ENCODE results near the gene SUB1.
A peak's percentile ranks its signal among the peaks of the same experiment; 100 is the strongest.

Gene SUB1

DNA sequence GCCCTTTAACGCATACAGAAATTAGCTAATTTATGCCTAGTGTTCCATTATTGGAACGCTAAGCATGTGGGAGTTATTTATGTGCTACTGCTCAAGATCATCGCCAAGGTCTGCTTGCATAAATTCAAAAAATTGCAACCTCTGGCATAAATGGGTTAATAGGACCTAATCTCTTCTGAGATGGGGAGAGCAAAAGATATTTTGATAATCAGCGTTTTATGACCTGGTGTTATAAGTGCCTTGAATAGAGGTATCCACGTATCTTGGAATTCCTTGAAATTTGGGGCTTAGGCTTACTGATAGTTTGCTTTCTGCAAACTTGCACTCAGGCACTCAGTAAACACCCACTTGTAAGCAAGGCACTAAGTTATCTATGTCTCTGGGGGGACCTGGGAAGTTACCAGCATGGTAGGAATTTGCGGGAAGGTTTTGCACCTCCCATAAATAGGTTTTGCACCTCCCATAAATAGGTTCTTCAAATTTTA lies 1.8 kb downstream of the SUB1 start:
- H3K18ac ChIP-seq (ENCODE audit: low read length) = no peak overlapping the region
- no peak for DNase-seq
- H3K4ac ChIP-seq (ENCODE audit: low read depth, low read length) = peak overlapping the region; percentile 91
- H3K14ac ChIP-seq (ENCODE audit: low read length) = no peak overlapping the region
- no peak overlapping the region for H3K27ac ChIP-seq (ENCODE audit: low read depth, low read length)
- no peak overlapping the region for H4K91ac ChIP-seq (ENCODE audit: low read depth, low read length)
- peaks cover 6% of the 10 kb centered on the region for H3K79me1 ChIP-seq (ENCODE audit: low read length)
- H3K4me2 ChIP-seq (ENCODE audit: low read length) = no peak overlapping the region
- H2AFZ ChIP-seq (ENCODE audit: insufficient read depth, low read length, poor library complexity) = no peak overlapping the region
- WGBS (ENCODE audit: extremely low coverage, insufficient coverage, insufficient read length) = no CpG with 5 or more reads among the region's 6 CpGs
- H3K4me3 ChIP-seq (ENCODE audit: low read depth, low read length) = no peak overlapping the region
- H2BK5ac ChIP-seq (ENCODE audit: low read depth, low read length, poor library complexity) = no peak overlapping the region
- peaks cover 14% of the 10 kb centered on the region in 2 experiments for H3K36me3 ChIP-seq (ENCODE audit: control insufficient read depth in 1 of 2, insufficient read depth in 2 of 2, low read length in 2 of 2)
- no peaks in the 10 kb centered on the region for H3K9me3 ChIP-seq (ENCODE audit: insufficient read depth, low read depth, low read length)
- no peak overlapping the region for H2BK12ac ChIP-seq (ENCODE audit: low read length)
- no peaks in the 10 kb centered on the region for H3K27me3 ChIP-seq (ENCODE audit: insufficient read depth, low read length)
- no peaks in the 10 kb centered on the region for H3K4me1 ChIP-seq (ENCODE audit: control insufficient read depth in 1 of 2, insufficient read depth in 2 of 2, low read length in 2 of 2)
- H3K79me2 ChIP-seq (ENCODE audit: control insufficient read depth, insufficient read depth, low read length, poor library complexity) = peaks cover 10% of the 10 kb centered on the region
- H2BK120ac ChIP-seq (ENCODE audit: insufficient read depth, low read length, poor library complexity) = no peak overlapping the region
- no peak overlapping the region for H3K9ac ChIP-seq (ENCODE audit: low read length)
- no peak overlapping the region for H4K8ac ChIP-seq (ENCODE audit: low read depth, low read length)
- H2AK5ac ChIP-seq (ENCODE audit: low read length) = no peak overlapping the region
- no peak overlapping the region for H4K12ac ChIP-seq (ENCODE audit: low read depth, low read length)
- no peak overlapping the region for H3K23ac ChIP-seq (ENCODE audit: low read length)

DNA sequence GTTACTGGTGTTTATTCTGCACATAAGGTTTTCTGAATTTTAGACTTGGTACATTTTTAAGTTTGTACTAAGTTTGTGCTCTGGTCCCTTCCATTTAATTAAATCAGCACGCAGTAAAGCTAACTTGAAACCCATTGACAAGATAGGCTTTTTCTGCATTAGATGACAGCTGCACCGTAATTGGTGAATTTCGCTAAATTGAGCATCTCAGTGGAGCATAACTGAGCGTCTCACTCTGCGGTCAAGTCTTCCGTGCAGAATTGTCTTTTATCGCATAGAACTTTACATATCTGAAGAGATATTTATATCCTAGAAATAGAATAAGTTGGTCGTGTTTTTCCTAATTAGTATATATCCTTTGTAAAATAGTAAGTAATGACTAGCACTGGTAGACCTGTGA lies 4.1 kb downstream of the SUB1 start:
- Histone ChIP-seq H3K4me2 (ENCODE audit: low read length) (no peak overlapping the region), H2AFZ (ENCODE audit: insufficient read depth, low read length, poor library complexity) (no peak overlapping the region), H3K4me1 (ENCODE audit: control insufficient read depth in 1 of 2, insufficient read depth in 2 of 2, low read length in 2 of 2) (no peaks in the 10 kb centered on the region), H3K18ac (ENCODE audit: low read length) (no peak overlapping the region), H3K14ac (ENCODE audit: low read length) (no peak overlapping the region), H2AK5ac (ENCODE audit: low read length) (no peak overlapping the region), H3K27me3 (ENCODE audit: insufficient read depth, low read length) (no peaks in the 10 kb centered on the region), H2BK120ac (ENCODE audit: insufficient read depth, low read length, poor library complexity) (no peak overlapping the region), H4K12ac (ENCODE audit: low read depth, low read length) (no peak overlapping the region), H2BK5ac (ENCODE audit: low read depth, low read length, poor library complexity) (no peak overlapping the region), H3K79me1 (ENCODE audit: low read length) (peaks cover 6% of the 10 kb centered on the region), H3K9me3 (ENCODE audit: insufficient read depth, low read depth, low read length) (no peaks in the 10 kb centered on the region), H3K9ac (ENCODE audit: low read length) (no peak overlapping the region), H3K4me3 (ENCODE audit: low read depth, low read length) (no peak overlapping the region), H3K23ac (ENCODE audit: low read length) (no peak overlapping the region), H4K91ac (ENCODE audit: low read depth, low read length) (no peak overlapping the region), H3K79me2 (ENCODE audit: control insufficient read depth, insufficient read depth, low read length, poor library complexity) (peaks cover 10% of the 10 kb centered on the region), H3K4ac (ENCODE audit: low read depth, low read length) (no peak overlapping the region), H4K8ac (ENCODE audit: low read depth, low read length) (no peak overlapping the region), H3K27ac (ENCODE audit: low read depth, low read length) (no peak overlapping the region), H2BK12ac (ENCODE audit: low read length) (no peak overlapping the region), H3K36me3 (ENCODE audit: control insufficient read depth in 1 of 2, insufficient read depth in 2 of 2, low read length in 2 of 2) (peaks cover 23% of the 10 kb centered on the region in 2 experiments)
- DNase-seq = no peak
- no CpG with 5 or more reads among the region's 8 CpGs for WGBS (ENCODE audit: extremely low coverage, insufficient coverage, insufficient read length)

DNA sequence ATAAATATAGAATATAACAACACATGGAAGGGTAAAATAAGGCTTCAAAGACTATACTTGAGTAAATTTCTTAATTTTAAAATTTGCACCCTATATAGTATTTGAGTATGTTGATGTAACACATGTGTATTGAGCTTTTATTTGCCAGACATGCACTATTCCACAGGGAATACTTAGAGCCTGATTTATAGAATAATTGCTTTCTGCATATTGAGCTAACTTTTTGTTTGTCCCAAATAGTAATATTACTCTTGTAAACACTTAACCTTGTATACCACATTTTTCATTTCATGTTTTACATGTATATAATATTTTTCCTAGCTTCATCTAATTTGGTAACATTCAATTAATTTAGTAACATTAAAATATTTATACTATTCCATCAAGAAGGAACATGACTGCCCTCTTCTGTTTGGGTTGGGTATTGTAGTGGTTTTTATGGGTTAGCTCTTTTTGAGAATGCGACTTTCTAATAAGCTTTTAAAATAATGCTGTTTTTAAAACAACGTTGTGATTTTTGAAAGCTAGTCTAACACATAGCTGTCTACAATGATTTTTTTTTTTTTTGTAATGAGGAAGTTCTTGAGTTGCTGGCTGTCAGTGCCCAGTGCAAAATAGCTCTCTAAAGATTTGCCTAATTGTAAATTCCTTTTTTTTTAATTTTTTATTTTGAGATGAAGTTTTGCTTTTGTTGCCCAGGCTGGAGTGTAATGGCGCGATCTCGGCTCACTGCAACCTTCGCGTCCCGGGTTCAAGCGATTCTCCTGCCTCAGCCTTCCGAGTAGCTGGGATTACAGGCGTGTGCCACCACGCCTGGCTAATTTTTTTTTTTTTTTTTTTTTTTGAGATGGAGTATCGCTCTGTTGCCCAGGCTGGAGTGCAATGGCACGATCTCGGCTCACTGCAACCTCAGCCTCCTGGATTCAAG lies 4.8 kb downstream of the SUB1 start:
- H4K8ac ChIP-seq (ENCODE audit: low read depth, low read length) = no peak overlapping the region
- H3K14ac ChIP-seq (ENCODE audit: low read length) = no peak overlapping the region
- H3K27me3 ChIP-seq (ENCODE audit: insufficient read depth, low read length) = no peaks in the 10 kb centered on the region
- H2AFZ ChIP-seq (ENCODE audit: insufficient read depth, low read length, poor library complexity) = no peak overlapping the region
- H3K36me3 ChIP-seq (ENCODE audit: control insufficient read depth in 1 of 2, insufficient read depth in 2 of 2, low read length in 2 of 2) = peaks cover 24 to 28% of the 10 kb centered on the region in 2 experiments
- no peak overlapping the region for H3K18ac ChIP-seq (ENCODE audit: low read length)
- peaks cover 6% of the 10 kb centered on the region for H3K79me1 ChIP-seq (ENCODE audit: low read length)
- H3K27ac ChIP-seq (ENCODE audit: low read depth, low read length) = no peak overlapping the region
- H2BK120ac ChIP-seq (ENCODE audit: insufficient read depth, low read length, poor library complexity) = no peak overlapping the region
- H3K79me2 ChIP-seq (ENCODE audit: control insufficient read depth, insufficient read depth, low read length, poor library complexity) = peaks cover 10% of the 10 kb centered on the region
- no peaks in the 10 kb centered on the region for H3K9me3 ChIP-seq (ENCODE audit: insufficient read depth, low read depth, low read length)
- no peak overlapping the region for H2AK5ac ChIP-seq (ENCODE audit: low read length)
- peak; percentile 33 to 86 for DNase-seq
- no peak overlapping the region for H3K9ac ChIP-seq (ENCODE audit: low read length)
- WGBS (ENCODE audit: extremely low coverage, insufficient coverage, insufficient read length) = no CpG with 5 or more reads among the region's 15 CpGs
- no peak overlapping the region for H4K12ac ChIP-seq (ENCODE audit: low read depth, low read length)
- H3K4me3 ChIP-seq (ENCODE audit: low read depth, low read length) = no peak overlapping the region
- H2BK5ac ChIP-seq (ENCODE audit: low read depth, low read length, poor library complexity) = no peak overlapping the region
- no peaks in the 10 kb centered on the region for H3K4me1 ChIP-seq (ENCODE audit: control insufficient read depth in 1 of 2, insufficient read depth in 2 of 2, low read length in 2 of 2)
- H3K4me2 ChIP-seq (ENCODE audit: low read length) = no peak overlapping the region
- no peak overlapping the region for H4K91ac ChIP-seq (ENCODE audit: low read depth, low read length)
- H3K23ac ChIP-seq (ENCODE audit: low read length) = no peak overlapping the region
- no peak overlapping the region for H2BK12ac ChIP-seq (ENCODE audit: low read length)
- H3K4ac ChIP-seq (ENCODE audit: low read depth, low read length) = no peak overlapping the region

DNA sequence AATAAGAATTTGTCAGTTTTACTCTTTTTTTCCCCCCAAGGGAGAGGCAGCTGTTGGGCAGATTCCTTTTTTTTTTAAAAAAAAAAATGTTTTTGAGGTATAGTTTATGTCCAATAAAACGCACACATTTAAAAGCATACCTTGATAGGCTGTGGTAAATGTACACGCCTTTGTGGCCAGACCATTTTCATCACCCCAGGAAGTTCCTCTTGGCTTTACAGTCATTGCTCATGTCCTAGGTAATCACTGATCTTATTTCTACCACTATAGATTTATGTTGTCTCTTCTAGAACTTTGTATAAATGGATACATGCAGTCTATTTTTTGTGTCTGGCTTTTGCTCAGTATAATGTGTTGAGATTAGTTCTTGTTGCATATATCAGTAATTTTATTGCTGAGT lies 9.8 kb downstream of the SUB1 start:
- Histone ChIP-seq H3K18ac (ENCODE audit: low read length) (no peak overlapping the region), H4K8ac (ENCODE audit: low read depth, low read length) (no peak overlapping the region), H3K4me2 (ENCODE audit: low read length) (no peak overlapping the region), H2BK120ac (ENCODE audit: insufficient read depth, low read length, poor library complexity) (no peak overlapping the region), H2AK5ac (ENCODE audit: low read length) (no peak overlapping the region), H2BK5ac (ENCODE audit: low read depth, low read length, poor library complexity) (no peak overlapping the region), H3K4me1 (ENCODE audit: control insufficient read depth in 1 of 2, insufficient read depth in 2 of 2, low read length in 2 of 2) (no peaks in the 10 kb centered on the region), H3K27me3 (ENCODE audit: insufficient read depth, low read length) (no peaks in the 10 kb centered on the region), H3K23ac (ENCODE audit: low read length) (no peak overlapping the region), H2BK12ac (ENCODE audit: low read length) (no peak overlapping the region), H3K9me3 (ENCODE audit: insufficient read depth, low read depth, low read length) (no peaks in the 10 kb centered on the region), H3K4ac (ENCODE audit: low read depth, low read length) (no peak overlapping the region), H4K91ac (ENCODE audit: low read depth, low read length) (no peak overlapping the region), H3K79me1 (ENCODE audit: low read length) (no peaks in the 10 kb centered on the region), H3K79me2 (ENCODE audit: control insufficient read depth, insufficient read depth, low read length, poor library complexity) (no peaks in the 10 kb centered on the region), H3K9ac (ENCODE audit: low read length) (no peak overlapping the region), H3K27ac (ENCODE audit: low read depth, low read length) (no peak overlapping the region), H3K4me3 (ENCODE audit: low read depth, low read length) (no peak overlapping the region), H3K36me3 (ENCODE audit: control insufficient read depth in 1 of 2, insufficient read depth in 2 of 2, low read length in 2 of 2) (peaks cover 20 to 24% of the 10 kb centered on the region in 2 experiments), H3K14ac (ENCODE audit: low read length) (no peak overlapping the region), H4K12ac (ENCODE audit: low read depth, low read length) (no peak overlapping the region), H2AFZ (ENCODE audit: insufficient read depth, low read length, poor library complexity) (no peak overlapping the region)
- DNase-seq = no peak
- WGBS (ENCODE audit: extremely low coverage, insufficient coverage, insufficient read length) = no CpG with 5 or more reads among the region's 2 CpGs

Data from trophoblast cell (in vitro differentiated cells and primary cell).